RWPE2 (cell line): Measurements from ENCODE around the gene PDE9A.

Experiments used
- ATAC-seq: fragments of 200-7000 bp; cut with Tn5 transposase; 3 replicates; pipeline ENCODE4 v1.9.1; 2021; ENCODE audit warnings: low read depth
- DNase-seq: peaks from one replicate; pipeline ENCODE4 v3.0.0-alpha.2; 2020; ENCODE audit warnings: low spot score
- H3K27ac ChIP-seq: fragments of 450-650 bp; 2 replicates; pipeline ENCODE4 v1.5.1; 2017; ENCODE audit warnings: mild to moderate bottlenecking; ENCODE audit not compliant: poor library complexity, severe bottlenecking
- H3K27me3 ChIP-seq: fragments of 250-450 bp; sonication (Bioruptor Pico); 2 replicates; pipeline ENCODE4 v1.5.1; 2021; ENCODE audit warnings: mild to moderate bottlenecking, moderate library complexity; ENCODE audit not compliant: insufficient read depth, poor library complexity, severe bottlenecking
- H3K36me3 ChIP-seq: fragments of 250-450 bp; sonication (Bioruptor Pico); 2 replicates; pipeline ENCODE4 v1.5.1; 2020; ENCODE audit warnings: low read depth, mild to moderate bottlenecking, moderate library complexity
- H3K4me1 ChIP-seq: fragments of 250-450 bp; sonication (Bioruptor Pico); 2 replicates; pipeline ENCODE4 v1.5.1; 2021; ENCODE audit warnings: mild to moderate bottlenecking, moderate library complexity; ENCODE audit not compliant: insufficient read depth, poor library complexity, severe bottlenecking
- H3K4me3 ChIP-seq: fragments of 250-450 bp; sonication (Bioruptor Pico); 2 replicates; pipeline ENCODE4 v1.5.1; 2021; ENCODE audit warnings: mild to moderate bottlenecking, moderate library complexity; ENCODE audit not compliant: severe bottlenecking
- H3K9me3 ChIP-seq: fragments of 250-450 bp; sonication (Bioruptor Pico); 2 replicates; pipeline ENCODE4 v1.5.1; 2021; ENCODE audit warnings: mild to moderate bottlenecking, moderate library complexity; ENCODE audit not compliant: severe bottlenecking
- TF ChIP-seq, protein P1 (sequence below): fragments of 450-650 bp; IDR thresholded peaks from one replicate; pipeline ENCODE4 v1.5.1; 2017; ENCODE audit warnings: mild to moderate bottlenecking, moderate library complexity; ENCODE audit not compliant: poor library complexity, severe bottlenecking

The PDE9A gene

DNA sequence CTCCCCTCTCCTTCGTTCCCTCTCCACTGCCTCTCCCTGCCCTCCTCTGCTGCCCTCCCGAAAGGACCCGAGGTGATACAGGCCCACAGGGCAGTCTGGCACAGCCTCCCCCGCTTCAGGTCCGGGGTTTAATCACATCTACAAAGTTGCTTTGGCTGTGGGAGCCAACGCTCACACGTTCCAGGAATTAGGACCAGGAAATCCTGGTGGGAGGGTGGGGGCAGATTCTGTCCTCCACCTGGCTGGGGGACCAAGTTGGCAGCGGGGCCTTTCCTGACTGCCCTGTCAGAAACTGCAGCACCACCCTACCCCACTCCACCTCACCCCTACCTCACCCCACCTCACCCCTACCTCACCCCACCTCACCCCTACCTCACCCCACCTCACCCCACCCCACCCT is 130.9 kb downstream of the PDE9A start:
- TF ChIP-seq, protein P1, sequence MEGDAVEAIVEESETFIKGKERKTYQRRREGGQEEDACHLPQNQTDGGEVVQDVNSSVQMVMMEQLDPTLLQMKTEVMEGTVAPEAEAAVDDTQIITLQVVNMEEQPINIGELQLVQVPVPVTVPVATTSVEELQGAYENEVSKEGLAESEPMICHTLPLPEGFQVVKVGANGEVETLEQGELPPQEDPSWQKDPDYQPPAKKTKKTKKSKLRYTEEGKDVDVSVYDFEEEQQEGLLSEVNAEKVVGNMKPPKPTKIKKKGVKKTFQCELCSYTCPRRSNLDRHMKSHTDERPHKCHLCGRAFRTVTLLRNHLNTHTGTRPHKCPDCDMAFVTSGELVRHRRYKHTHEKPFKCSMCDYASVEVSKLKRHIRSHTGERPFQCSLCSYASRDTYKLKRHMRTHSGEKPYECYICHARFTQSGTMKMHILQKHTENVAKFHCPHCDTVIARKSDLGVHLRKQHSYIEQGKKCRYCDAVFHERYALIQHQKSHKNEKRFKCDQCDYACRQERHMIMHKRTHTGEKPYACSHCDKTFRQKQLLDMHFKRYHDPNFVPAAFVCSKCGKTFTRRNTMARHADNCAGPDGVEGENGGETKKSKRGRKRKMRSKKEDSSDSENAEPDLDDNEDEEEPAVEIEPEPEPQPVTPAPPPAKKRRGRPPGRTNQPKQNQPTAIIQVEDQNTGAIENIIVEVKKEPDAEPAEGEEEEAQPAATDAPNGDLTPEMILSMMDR, result no peak
- H3K27me3 ChIP-seq, result peaks cover 22% of the 10 kb centered on the region
- H3K4me1 ChIP-seq, result no peaks in the 10 kb centered on the region
- H3K9me3 ChIP-seq, result no peaks in the 10 kb centered on the region
- DNase-seq, result no peak
- H3K4me3 ChIP-seq, result no peak overlapping the region
- ATAC-seq, result no peak
- no peaks in the 10 kb centered on the region for H3K36me3 ChIP-seq
- no peak overlapping the region for H3K27ac ChIP-seq

DNA sequence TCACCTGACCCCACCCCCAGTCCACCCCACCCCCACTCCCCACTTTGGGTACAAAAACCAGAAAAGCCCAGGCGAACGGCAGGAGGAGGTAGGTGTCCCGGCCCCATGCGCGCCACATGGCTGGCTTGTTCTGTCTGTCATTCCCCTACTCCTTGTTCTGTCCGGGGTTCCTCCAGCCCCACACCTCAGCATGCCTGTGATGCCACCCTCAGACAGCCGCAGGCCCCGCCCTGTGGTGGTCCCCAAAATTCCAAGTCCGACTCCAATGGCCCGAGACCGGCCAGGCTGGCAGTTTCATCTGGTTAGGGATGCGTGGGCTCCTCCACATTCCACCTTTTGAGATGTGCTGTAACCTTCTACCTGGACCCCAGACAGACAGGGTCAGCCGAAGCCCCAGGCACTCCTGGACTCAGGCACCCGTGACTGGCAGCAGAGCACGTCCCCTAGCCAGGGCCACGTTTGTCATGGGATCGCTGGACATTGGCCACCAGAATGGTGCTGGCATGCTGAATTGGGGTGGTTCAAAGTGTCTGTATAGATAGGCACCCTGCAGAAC is 131.6 kb downstream of the PDE9A start:
- Histone ChIP-seq H3K36me3 (no peaks in the 10 kb centered on the region), H3K9me3 (no peaks in the 10 kb centered on the region), H3K27ac (no peak overlapping the region), H3K4me3 (no peak overlapping the region), H3K27me3 (peaks cover 15% of the 10 kb centered on the region), H3K4me1 (no peaks in the 10 kb centered on the region)
- ATAC-seq (no peak), DNase-seq (no peak)
- TF ChIP-seq, protein P1, result no peak

DNA sequence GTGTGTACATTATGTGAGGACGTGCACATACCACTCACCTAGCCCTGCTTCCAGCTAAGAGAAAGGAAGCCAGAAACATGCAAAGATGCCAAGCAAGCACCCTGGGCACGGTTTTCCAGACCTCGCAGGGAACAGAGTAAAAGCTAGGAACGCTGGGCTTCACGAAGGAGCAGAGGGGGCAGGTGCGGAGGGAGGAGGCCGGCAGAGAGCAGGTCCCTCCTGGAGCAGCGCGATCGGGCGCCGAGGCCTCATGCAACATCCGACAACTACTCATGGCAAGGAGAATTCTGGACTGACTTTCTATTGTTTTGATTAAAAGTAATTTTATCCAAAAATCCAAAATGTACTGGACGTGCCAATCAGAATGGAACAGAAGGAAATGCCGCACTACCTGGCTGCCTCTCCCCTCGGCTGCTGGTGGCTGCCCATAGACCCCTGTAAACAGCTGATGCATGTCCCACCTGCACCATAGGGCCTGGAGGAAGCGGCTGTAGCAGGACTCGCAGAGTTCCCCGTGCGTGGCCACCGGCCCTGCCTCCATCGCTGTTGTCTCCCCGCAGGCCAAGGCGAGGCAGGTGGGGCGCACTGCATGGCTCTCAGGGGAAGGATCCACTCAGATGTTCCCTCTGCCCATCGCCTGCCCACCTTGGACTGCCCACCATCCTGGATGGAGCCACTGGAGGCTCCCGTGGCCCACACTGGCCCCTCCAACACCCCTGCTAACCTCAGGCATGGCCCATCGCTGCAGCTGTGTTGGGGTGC is 132.4 kb downstream of the PDE9A start:
- ATAC-seq, result no peak
- Histone ChIP-seq H3K9me3 (no peaks in the 10 kb centered on the region), H3K27me3 (peaks cover 6% of the 10 kb centered on the region), H3K4me3 (no peak overlapping the region), H3K27ac (no peak overlapping the region), H3K4me1 (no peaks in the 10 kb centered on the region), H3K36me3 (no peaks in the 10 kb centered on the region)
- no peak for DNase-seq
- TF ChIP-seq, protein P1, result no peak

DNA sequence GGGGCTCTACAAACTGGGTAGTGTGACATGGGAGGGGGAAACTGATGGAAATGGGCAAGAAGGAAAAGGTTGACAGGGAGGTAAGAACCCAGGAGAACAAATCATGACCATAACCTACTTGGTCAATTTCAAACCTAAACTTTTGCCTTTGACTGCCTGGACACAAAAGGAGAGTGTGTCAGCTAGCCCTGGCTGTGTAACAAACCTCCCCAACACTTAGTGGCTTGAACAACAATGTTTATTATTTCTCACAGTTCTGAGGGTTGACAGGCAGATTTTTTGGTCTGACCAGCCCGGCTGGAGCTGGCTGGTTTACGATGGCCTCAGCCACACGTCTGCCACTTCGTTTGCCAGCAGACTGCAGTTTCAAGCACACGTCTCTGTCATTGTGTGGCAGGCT is 133.5 kb downstream of the PDE9A start:
- Histone ChIP-seq H3K4me3 (no peak overlapping the region), H3K36me3 (no peaks in the 10 kb centered on the region), H3K27ac (no peak overlapping the region), H3K27me3 (no peaks in the 10 kb centered on the region), H3K4me1 (no peaks in the 10 kb centered on the region), H3K9me3 (no peaks in the 10 kb centered on the region)
- no peak for ATAC-seq
- TF ChIP-seq, protein P1, result no peak
- no peak for DNase-seq

DNA sequence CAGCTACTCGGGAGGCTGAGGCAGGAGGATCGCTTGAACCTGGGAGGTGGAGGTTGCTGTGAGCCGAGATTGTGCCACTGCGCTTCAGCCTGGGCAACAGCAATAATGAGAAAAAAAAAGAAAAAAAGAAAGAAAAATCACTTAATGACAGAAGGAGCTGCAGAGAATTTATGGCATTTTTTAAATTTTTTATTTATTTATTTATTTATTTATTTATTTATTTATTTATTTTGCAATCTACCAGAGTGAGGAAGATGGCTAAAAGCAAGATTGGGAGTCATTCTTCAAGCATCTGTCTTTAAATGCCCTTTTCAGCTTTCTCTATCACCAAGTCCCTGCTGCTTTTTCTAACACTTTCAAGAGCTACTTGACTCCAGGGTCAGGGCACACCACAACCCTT is 134.2 kb downstream of the PDE9A start:
- TF ChIP-seq, protein P1, result no peak
- Histone ChIP-seq H3K27ac (no peak overlapping the region), H3K4me3 (no peak overlapping the region), H3K4me1 (no peaks in the 10 kb centered on the region), H3K36me3 (no peaks in the 10 kb centered on the region), H3K27me3 (no peaks in the 10 kb centered on the region), H3K9me3 (no peaks in the 10 kb centered on the region)
- no peak for DNase-seq
- no peak for ATAC-seq
